Vagina (tissue), 2 donors: Measurements from ENCODE around the gene WDR19.

Experiments
- POLR2A ChIP-seq, 2 donors: fragments of 450-650 bp; IDR thresholded peaks; one replicate each; pipeline ENCODE4 v1.6.1; 2017; ENCODE audit warnings: antibody characterized with exemption in 2 of 2, mild to moderate bottlenecking in 2 of 2, moderate library complexity in 2 of 2
- POLR2AphosphoS5 ChIP-seq, 2 donors: sonication (generic); formaldehyde crosslinking; IDR thresholded peaks; one replicate each; pipeline ENCODE4 v1.9.0; 2017; ENCODE audit warnings: antibody characterized with exemption in 2 of 2, mild to moderate bottlenecking in 2 of 2, low read depth in 1 of 2; ENCODE audit not compliant: insufficient read depth in 1 of 2
- TF ChIP-seq, protein P1 (sequence below), 3 experiments: fragments of 450-650 bp in 2 of 3; fragments of 200-600 bp in 1 of 3; sonication (generic) in 1 of 3; IDR thresholded peaks; one replicate each; pipeline ENCODE4 v1.5.1; 2017 to 2019; ENCODE audit warnings: antibody characterized with exemption in 3 of 3, mild to moderate bottlenecking in 2 of 3, moderate library complexity in 2 of 3

DNA sequence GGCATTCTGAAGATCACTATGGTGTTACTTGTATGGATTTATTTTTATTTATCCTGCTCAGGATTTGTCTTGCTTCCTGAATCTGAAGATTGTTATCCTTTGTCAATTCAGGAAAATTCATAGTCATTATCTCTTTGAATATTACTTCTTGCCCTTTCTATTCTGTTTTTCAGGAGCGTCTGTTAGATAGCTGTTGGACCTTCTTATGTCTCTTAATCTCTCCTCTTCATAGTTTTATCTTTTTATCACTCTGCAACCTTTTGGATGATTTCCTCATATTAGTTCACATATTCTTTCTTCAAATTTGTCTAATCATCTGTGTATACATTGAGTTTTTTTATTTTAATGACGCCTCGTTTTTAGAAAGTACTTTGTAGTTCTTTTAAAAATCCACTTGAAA, 19.6 kb downstream of the WDR19 start:
- TF ChIP-seq, protein P1, sequence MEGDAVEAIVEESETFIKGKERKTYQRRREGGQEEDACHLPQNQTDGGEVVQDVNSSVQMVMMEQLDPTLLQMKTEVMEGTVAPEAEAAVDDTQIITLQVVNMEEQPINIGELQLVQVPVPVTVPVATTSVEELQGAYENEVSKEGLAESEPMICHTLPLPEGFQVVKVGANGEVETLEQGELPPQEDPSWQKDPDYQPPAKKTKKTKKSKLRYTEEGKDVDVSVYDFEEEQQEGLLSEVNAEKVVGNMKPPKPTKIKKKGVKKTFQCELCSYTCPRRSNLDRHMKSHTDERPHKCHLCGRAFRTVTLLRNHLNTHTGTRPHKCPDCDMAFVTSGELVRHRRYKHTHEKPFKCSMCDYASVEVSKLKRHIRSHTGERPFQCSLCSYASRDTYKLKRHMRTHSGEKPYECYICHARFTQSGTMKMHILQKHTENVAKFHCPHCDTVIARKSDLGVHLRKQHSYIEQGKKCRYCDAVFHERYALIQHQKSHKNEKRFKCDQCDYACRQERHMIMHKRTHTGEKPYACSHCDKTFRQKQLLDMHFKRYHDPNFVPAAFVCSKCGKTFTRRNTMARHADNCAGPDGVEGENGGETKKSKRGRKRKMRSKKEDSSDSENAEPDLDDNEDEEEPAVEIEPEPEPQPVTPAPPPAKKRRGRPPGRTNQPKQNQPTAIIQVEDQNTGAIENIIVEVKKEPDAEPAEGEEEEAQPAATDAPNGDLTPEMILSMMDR (IDR thresholded peaks at IDR 0.05) = no peak
- no peak for TF ChIP-seq POLR2A (IDR thresholded peaks at IDR 0.05)
- TF ChIP-seq POLR2AphosphoS5 (IDR thresholded peaks at IDR 0.05; ENCODE audit: insufficient read depth in 1 of 2, low read depth in 1 of 2) = no peak
